Transverse colon (tissue), 4 donors: ENCODE data around the gene GTF3C5.

ENCODE experiments used
- CTCF ChIP-seq, 5 experiments: fragments of 200-600 bp in 3 of 5; fragments of 450-650 bp in 2 of 5; sonication (generic) in 3 of 5; IDR thresholded peaks; 1 replicate in 2 of 5; 2 replicates in 3 of 5; pipeline ENCODE4 v1.5.1; 2016 to 2017; ENCODE audit warnings: antibody characterized with exemption in 5 of 5, inconsistent platforms in 3 of 5, mild to moderate bottlenecking in 2 of 5, moderate library complexity in 1 of 5
- EP300 ChIP-seq: sonication (generic); formaldehyde crosslinking; IDR thresholded peaks from one replicate; pipeline ENCODE4 v1.6.1; 2017; ENCODE audit warnings: antibody characterized with exemption, low read depth
- POLR2A ChIP-seq: fragments of 450-650 bp; IDR thresholded peaks from one replicate; pipeline ENCODE4 v1.6.1; 2016; ENCODE audit warnings: antibody characterized with exemption, mild to moderate bottlenecking, moderate library complexity
- POLR2AphosphoS5 ChIP-seq, 3 donors: sonication (generic); formaldehyde crosslinking; IDR thresholded peaks; one replicate each; pipeline ENCODE4 v1.6.1; 2016; ENCODE audit warnings: antibody characterized with exemption in 3 of 3

GRCh38 chr9:133078486-133078885 is 47.7 kb downstream of the GTF3C5 start:
- TF ChIP-seq CTCF (IDR thresholded peaks at IDR 0.05) (no peak), EP300 (no peak), POLR2A (no peak), POLR2AphosphoS5 (IDR thresholded peaks at IDR 0.05) (no peak)
